ENCODE measurements around the gene ZNF554. TPM values are rescaled to one million over a fixed set of nuclear protein-coding genes. Genes with fewer than 3 reads are reported as not detected.

The ZNF554 gene
- total RNA-seq, 2 donors from 2014 or later: 8.4 to 9.2 TPM

- H3K4me3 Mint-ChIP-seq: no peak overlapping the region
- H3K27ac Mint-ChIP-seq: no peak overlapping the region
- WGBS, 2 experiments (ENCODE audit: insufficient coverage in 1 of 2, insufficient read length in 1 of 2): 95% methylated on average over 12 of the region's 12 CpGs
- no peak for DNase-seq
- no peak for TF ChIP-seq CTCF (conservative IDR thresholded peaks at IDR 0.05)
- H3K36me3 Mint-ChIP-seq (ENCODE audit: low read depth): peaks cover 62% of the 10 kb centered on the region
- no peaks in the 10 kb centered on the region for H3K27me3 Mint-ChIP-seq (ENCODE audit: insufficient read depth)
- Histone ChIP-seq H3K27ac (ENCODE audit: low read depth, low read length) (no peak overlapping the region), H3K27me3 (ENCODE audit: control insufficient read depth, insufficient read depth, low read length, poor library complexity, severe bottlenecking) (no peaks in the 10 kb centered on the region), H3K9ac (ENCODE audit: extremely low read depth, low read length, poor library complexity, severe bottlenecking) (no peak overlapping the region), H3K9me3 (ENCODE audit: control insufficient read depth, low read length) (no peaks in the 10 kb centered on the region), H3K4me3 (ENCODE audit: low read length) (no peak overlapping the region), H3K36me3 (ENCODE audit: control insufficient read depth, insufficient read depth, low read length) (peaks cover 54% of the 10 kb centered on the region), H3K4me1 (ENCODE audit: control insufficient read depth, insufficient read depth, low read length) (peaks cover 2% of the 10 kb centered on the region)
- no peaks in the 10 kb centered on the region for H3K4me1 Mint-ChIP-seq
- H3K9me3 Mint-ChIP-seq: no peaks in the 10 kb centered on the region
These were observed 26.1 kb upstream of the ZNF554 start for GRCh38 chr19:2793577-2793976.

GRCh38 chr19:2795827-2796658, 23.6 kb upstream of the ZNF554 start:
- Mint-ChIP-seq H3K9me3 (no peaks in the 10 kb centered on the region), H3K36me3 (ENCODE audit: low read depth) (peaks cover 73% of the 10 kb centered on the region), H3K27ac (no peak overlapping the region), H3K4me3 (no peak overlapping the region), H3K4me1 (no peaks in the 10 kb centered on the region), H3K27me3 (ENCODE audit: insufficient read depth) (no peaks in the 10 kb centered on the region)
- Histone ChIP-seq H3K27ac (ENCODE audit: low read depth, low read length) (no peak overlapping the region), H3K9me3 (ENCODE audit: control insufficient read depth, low read length) (no peaks in the 10 kb centered on the region), H3K27me3 (ENCODE audit: control insufficient read depth, insufficient read depth, low read length, poor library complexity, severe bottlenecking) (no peaks in the 10 kb centered on the region), H3K4me3 (ENCODE audit: low read length) (no peak overlapping the region), H3K9ac (ENCODE audit: extremely low read depth, low read length, poor library complexity, severe bottlenecking) (no peak overlapping the region), H3K4me1 (ENCODE audit: control insufficient read depth, insufficient read depth, low read length) (peaks cover 2% of the 10 kb centered on the region), H3K36me3 (ENCODE audit: control insufficient read depth, insufficient read depth, low read length) (peaks cover 67% of the 10 kb centered on the region)
- 93 to 98% methylated on average over 12 to 27 of the region's 27 CpGs for WGBS, 2 experiments (ENCODE audit: insufficient coverage in 1 of 2, insufficient read length in 1 of 2)
- no peak for DNase-seq
- TF ChIP-seq CTCF (conservative IDR thresholded peaks at IDR 0.05): no peak

- no peak for TF ChIP-seq CTCF (conservative IDR thresholded peaks at IDR 0.05)
- Histone ChIP-seq H3K36me3 (ENCODE audit: control insufficient read depth, insufficient read depth, low read length) (peaks cover 74% of the 10 kb centered on the region), H3K9me3 (ENCODE audit: control insufficient read depth, low read length) (no peaks in the 10 kb centered on the region), H3K4me1 (ENCODE audit: control insufficient read depth, insufficient read depth, low read length) (peaks cover 2% of the 10 kb centered on the region), H3K27ac (ENCODE audit: low read depth, low read length) (no peak overlapping the region), H3K27me3 (ENCODE audit: control insufficient read depth, insufficient read depth, low read length, poor library complexity, severe bottlenecking) (no peaks in the 10 kb centered on the region), H3K4me3 (ENCODE audit: low read length) (no peak overlapping the region), H3K9ac (ENCODE audit: extremely low read depth, low read length, poor library complexity, severe bottlenecking) (no peak overlapping the region)
- Mint-ChIP-seq H3K27ac (no peak overlapping the region), H3K27me3 (ENCODE audit: insufficient read depth) (no peaks in the 10 kb centered on the region), H3K4me3 (no peak overlapping the region), H3K36me3 (ENCODE audit: low read depth) (peaks cover 80% of the 10 kb centered on the region), H3K4me1 (no peaks in the 10 kb centered on the region), H3K9me3 (no peaks in the 10 kb centered on the region)
- WGBS, 2 experiments (ENCODE audit: insufficient coverage in 1 of 2, insufficient read length in 1 of 2): 95 to 96% methylated on average over 17 to 23 of the region's 23 CpGs
- no peak for DNase-seq
These were observed 22.9 kb upstream of the ZNF554 start for GRCh38 chr19:2796659-2797266.

Measured in endodermal cell (in vitro differentiated cells).